Measurements from ENCODE around the gene CTTN. TPM values are rescaled to one million over a fixed set of nuclear protein-coding genes. Genes with fewer than 3 reads are reported as not detected.

Gene CTTN
- total RNA-seq, 1 experiment from 2014 or later, result 533 TPM

DNA sequence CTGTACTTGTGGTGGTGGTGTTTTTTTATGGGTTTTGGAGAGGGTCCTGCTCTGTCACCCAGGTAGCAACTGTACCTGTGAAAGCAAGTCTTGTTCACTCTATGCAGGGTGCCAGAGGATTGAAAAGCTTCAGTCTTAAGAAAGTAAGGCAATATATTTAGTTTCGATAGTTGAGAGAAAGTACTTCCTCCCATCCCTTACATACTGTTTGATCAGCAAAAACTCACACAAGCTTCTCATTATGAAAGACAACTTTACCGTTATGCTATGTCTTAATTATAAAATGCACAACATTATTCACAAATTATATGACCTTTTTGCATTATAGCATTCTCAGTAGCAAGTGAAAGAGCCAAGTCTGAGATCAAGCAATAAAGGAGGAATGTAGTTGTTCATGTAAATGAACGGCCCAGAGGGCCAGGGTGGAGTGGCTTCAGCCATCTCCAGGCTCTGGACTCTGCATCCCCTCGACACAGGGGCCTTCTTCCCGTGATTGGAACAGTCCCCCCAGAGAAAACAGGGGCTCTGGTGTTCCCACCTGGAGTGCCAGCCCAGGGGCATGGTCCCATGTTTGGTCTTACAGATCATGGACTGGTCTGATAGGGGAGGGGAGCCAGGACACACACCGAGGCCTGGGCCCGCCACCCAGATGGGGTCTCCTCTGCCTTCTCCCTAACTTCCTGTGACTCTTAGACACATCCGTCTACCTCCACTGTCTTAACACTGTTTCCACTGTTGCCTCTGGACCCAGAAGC, 38.7 kb upstream of the CTTN start:
- no peaks in the 10 kb centered on the region for H3K9me3 ChIP-seq (ENCODE audit: insufficient read depth, low read depth)
- H3K36me3 ChIP-seq (ENCODE audit: low read depth), result peaks cover 29% of the 10 kb centered on the region
- POLR2A ChIA-PET (ENCODE audit: unreplicated experiment), result no interaction called here
- no peaks in the 10 kb centered on the region for H3K4me1 ChIP-seq (replicated peaks; ENCODE audit: insufficient read depth)
- no peak overlapping the region for H2AFZ ChIP-seq
- H3K9me2 ChIP-seq (ENCODE audit: insufficient read depth), result no peaks in the 10 kb centered on the region
- H3K27ac ChIP-seq, result no peak overlapping the region
- no TSS peak for BruUV-seq (replicated peaks)
- H3K27me3 ChIP-seq (ENCODE audit: insufficient read depth, low read depth), result no peaks in the 10 kb centered on the region
- H4K20me1 ChIP-seq (ENCODE audit: insufficient read depth), result peaks cover 13% of the 10 kb centered on the region
- no peaks in the 10 kb centered on the region for H3K79me2 ChIP-seq (ENCODE audit: low read depth)
- CTCF ChIA-PET, result no interaction called here
- no peak overlapping the region for H3K4me2 ChIP-seq
- peaks cover 10% of the 10 kb centered on the region; the same call in 1 of the 2 replicates for H3F3A ChIP-seq (ENCODE audit: insufficient read depth, low read depth)
- intact Hi-C loops (cut with micrococcal nuclease; ENCODE audit: unreplicated experiment), result no loop called here
- no peak for DNase-seq
- no peak for TF ChIP-seq CTCF (conservative IDR thresholded peaks at IDR 0.05)
- no peak for TF ChIP-seq EZH2 (IDR thresholded peaks at IDR 0.05; ENCODE audit: low read depth)
- no peak overlapping the region for H3K4me3 ChIP-seq

- ChIA-PET CTCF (no interaction called here), POLR2A (ENCODE audit: unreplicated experiment) (no interaction called here)
- no peak for DNase-seq
- H3K4me2 ChIP-seq, result no peak overlapping the region
- H3K36me3 ChIP-seq (ENCODE audit: low read depth), result peaks cover 32% of the 10 kb centered on the region
- H4K20me1 ChIP-seq (ENCODE audit: insufficient read depth), result peaks cover 13% of the 10 kb centered on the region
- H3K27me3 ChIP-seq (ENCODE audit: insufficient read depth, low read depth), result no peaks in the 10 kb centered on the region
- BruUV-seq (replicated peaks), result no TSS peak
- intact Hi-C loops (cut with micrococcal nuclease; ENCODE audit: unreplicated experiment), result no loop called here
- H3K9me2 ChIP-seq (ENCODE audit: insufficient read depth), result no peaks in the 10 kb centered on the region
- H3K4me1 ChIP-seq (replicated peaks; ENCODE audit: insufficient read depth), result no peaks in the 10 kb centered on the region
- H3K79me2 ChIP-seq (ENCODE audit: low read depth), result no peaks in the 10 kb centered on the region
- no peak overlapping the region for H3K4me3 ChIP-seq
- no peak overlapping the region for H2AFZ ChIP-seq
- H3K9me3 ChIP-seq (ENCODE audit: insufficient read depth, low read depth), result no peaks in the 10 kb centered on the region
- no peak overlapping the region for H3K27ac ChIP-seq
- peaks cover 11% of the 10 kb centered on the region; the same call in 1 of the 2 replicates for H3F3A ChIP-seq (ENCODE audit: insufficient read depth, low read depth)
- TF ChIP-seq CTCF (conservative IDR thresholded peaks at IDR 0.05) (no peak), EZH2 (IDR thresholded peaks at IDR 0.05; ENCODE audit: low read depth) (no peak)
Measured at GRCh38 chr11:70360211-70360610, 38.1 kb upstream of the CTTN start.

DNA sequence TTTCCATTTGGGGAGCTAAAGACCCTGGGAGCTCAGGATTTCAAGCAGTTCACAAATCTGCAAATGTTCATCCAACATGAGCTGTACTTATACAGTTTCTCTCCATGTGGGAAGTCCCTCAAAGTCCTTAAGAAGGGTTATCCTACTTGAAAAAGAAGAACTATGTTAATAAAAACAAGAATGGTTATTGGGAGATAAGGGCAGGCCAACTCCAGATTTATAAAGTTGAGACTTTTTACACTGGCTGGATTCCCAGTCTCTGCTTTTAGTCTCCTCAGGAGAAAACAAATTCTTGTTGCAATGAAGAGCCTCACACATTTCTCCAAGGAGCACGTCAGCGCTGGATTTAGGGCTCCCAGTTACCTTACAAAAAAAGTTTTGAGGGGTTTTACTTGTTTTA, 34.2 kb upstream of the CTTN start:
- CTCF ChIA-PET, result no interaction called here
- POLR2A ChIA-PET (ENCODE audit: unreplicated experiment), result no interaction called here
- Histone ChIP-seq H3K36me3 (ENCODE audit: low read depth) (peaks cover 36% of the 10 kb centered on the region), H3K27me3 (ENCODE audit: insufficient read depth, low read depth) (no peaks in the 10 kb centered on the region), H4K20me1 (ENCODE audit: insufficient read depth) (peaks cover 13% of the 10 kb centered on the region), H2AFZ (no peak overlapping the region), H3K4me3 (no peak overlapping the region), H3K4me1 (replicated peaks; ENCODE audit: insufficient read depth) (no peaks in the 10 kb centered on the region), H3K9me2 (ENCODE audit: insufficient read depth) (no peaks in the 10 kb centered on the region), H3K4me2 (no peak overlapping the region), H3K79me2 (ENCODE audit: low read depth) (peaks cover 3% of the 10 kb centered on the region; the same call in 1 of the 2 replicates), H3F3A (ENCODE audit: insufficient read depth, low read depth) (peaks cover 30% of the 10 kb centered on the region; the same call in 1 of the 2 replicates), H3K27ac (no peak overlapping the region), H3K9me3 (ENCODE audit: insufficient read depth, low read depth) (no peaks in the 10 kb centered on the region)
- DNase-seq, result no peak
- no TSS peak for BruUV-seq (replicated peaks)
- TF ChIP-seq CTCF (conservative IDR thresholded peaks at IDR 0.05), result no peak
- no peak for TF ChIP-seq EZH2 (IDR thresholded peaks at IDR 0.05; ENCODE audit: low read depth)
- intact Hi-C loops (cut with micrococcal nuclease; ENCODE audit: unreplicated experiment), result no loop called here

Data from PC-9 (cell line).